SU-DHL-6 (cell line): ENCODE measurements around the gene RASA2.

Source experiments
- EZH2phosphoT487 ChIP-seq: fragments of 200-600 bp; sonication (generic), shearing (Covaris generic); conservative IDR thresholded peaks from 2 replicates; pipeline ENCODE4 v1.6.1; 2018; ENCODE audit warnings: mild to moderate bottlenecking, antibody characterized with exemption, low read length, moderate library complexity, mixed read lengths
- TF ChIP-seq, protein P1 (sequence below): fragments of 200-600 bp; sonication (generic); IDR thresholded peaks from one replicate; pipeline ENCODE4 v1.5.1; 2017; ENCODE audit warnings: antibody characterized with exemption, mild to moderate bottlenecking, low read length, moderate library complexity; ENCODE audit not compliant: insufficient read depth, poor library complexity, severe bottlenecking

GRCh38 chr3:141649871-141650270 is 163.0 kb downstream of the RASA2 start:
- TF ChIP-seq, protein P1, sequence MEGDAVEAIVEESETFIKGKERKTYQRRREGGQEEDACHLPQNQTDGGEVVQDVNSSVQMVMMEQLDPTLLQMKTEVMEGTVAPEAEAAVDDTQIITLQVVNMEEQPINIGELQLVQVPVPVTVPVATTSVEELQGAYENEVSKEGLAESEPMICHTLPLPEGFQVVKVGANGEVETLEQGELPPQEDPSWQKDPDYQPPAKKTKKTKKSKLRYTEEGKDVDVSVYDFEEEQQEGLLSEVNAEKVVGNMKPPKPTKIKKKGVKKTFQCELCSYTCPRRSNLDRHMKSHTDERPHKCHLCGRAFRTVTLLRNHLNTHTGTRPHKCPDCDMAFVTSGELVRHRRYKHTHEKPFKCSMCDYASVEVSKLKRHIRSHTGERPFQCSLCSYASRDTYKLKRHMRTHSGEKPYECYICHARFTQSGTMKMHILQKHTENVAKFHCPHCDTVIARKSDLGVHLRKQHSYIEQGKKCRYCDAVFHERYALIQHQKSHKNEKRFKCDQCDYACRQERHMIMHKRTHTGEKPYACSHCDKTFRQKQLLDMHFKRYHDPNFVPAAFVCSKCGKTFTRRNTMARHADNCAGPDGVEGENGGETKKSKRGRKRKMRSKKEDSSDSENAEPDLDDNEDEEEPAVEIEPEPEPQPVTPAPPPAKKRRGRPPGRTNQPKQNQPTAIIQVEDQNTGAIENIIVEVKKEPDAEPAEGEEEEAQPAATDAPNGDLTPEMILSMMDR, result no peak
- no peak for TF ChIP-seq EZH2phosphoT487
